Gastroesophageal sphincter (tissue), 4 donors: Measurements from ENCODE around the gene ENPP3. TPM values are rescaled to one million over a fixed set of nuclear protein-coding genes. Genes with fewer than 3 reads are reported as not detected.

Source experiments
- ATAC-seq: fragments of 150-250 bp; one replicate; pipeline ENCODE4 v1.9.1; 2016; ENCODE audit warnings: mild to moderate bottlenecking, moderate library complexity
- H3K27ac ChIP-seq, 4 donors: fragments of 200-600 bp; sonication (generic) in 3 of 4; 1 replicate in 3 of 4; 2 replicates in 1 of 4; pipeline ENCODE4 v1.5.1; 2016 to 2019
- H3K27me3 ChIP-seq: fragments of 200-600 bp; sonication (generic); one replicate; pipeline ENCODE4 v1.5.1; 2019
- H3K36me3 ChIP-seq, 2 donors: fragments of 200-600 bp; sonication (generic); one replicate each; pipeline ENCODE4 v1.5.1; 2019; ENCODE audit warnings: control low read depth in 1 of 2
- H3K4me1 ChIP-seq, 3 donors: fragments of 200-600 bp; sonication (generic); 1 replicate in 2 of 3; 2 replicates in 1 of 3; pipeline ENCODE4 v1.5.1; 2016 to 2019; ENCODE audit warnings: control low read depth in 2 of 3
- H3K4me3 ChIP-seq, 2 donors: fragments of 200-600 bp; sonication (generic); one replicate each; pipeline ENCODE4 v1.5.1; 2019; ENCODE audit warnings: mild to moderate bottlenecking in 1 of 2, moderate library complexity in 1 of 2
- H3K9me3 ChIP-seq, 3 donors: fragments of 200-600 bp; sonication (generic); one replicate each; pipeline ENCODE4 v1.5.1; 2017 to 2019; ENCODE audit warnings: control low read depth in 2 of 3
- EP300 ChIP-seq: sonication (generic); formaldehyde crosslinking; IDR thresholded peaks from one replicate; pipeline ENCODE4 v1.6.1; 2017; ENCODE audit warnings: antibody characterized with exemption, mild to moderate bottlenecking
- POLR2A ChIP-seq, 2 donors: fragments of 450-650 bp; IDR thresholded peaks; one replicate each; pipeline ENCODE4 v1.6.1; 2017; ENCODE audit warnings: antibody characterized with exemption in 2 of 2, mild to moderate bottlenecking in 2 of 2, moderate library complexity in 1 of 2
- POLR2AphosphoS5 ChIP-seq: sonication (generic); formaldehyde crosslinking; IDR thresholded peaks from one replicate; pipeline ENCODE4 v1.6.1; 2017; ENCODE audit warnings: antibody characterized with exemption
- WGBS, 2 donors: methylation state at CpG; one replicate each; pipeline ENCODE4 v1.1.5; 2018; ENCODE audit warnings: low coverage in 1 of 2; 5-methylcytosine and 5-hydroxymethylcytosine counted together
- total RNA-seq, 4 donors: library from RNA; depleted of rRNA; stranded (reverse); fragments of >200 nt; gene quantifications; one replicate each; pipeline ENCODE4 v1.1.0, GENCODE V29; 2016
- TF ChIP-seq, protein P1 (sequence below), 4 experiments: fragments of 200-600 bp in 2 of 4; fragments of 450-650 bp in 2 of 4; sonication (generic) in 1 of 4; IDR thresholded peaks; one replicate each; pipeline ENCODE4 v1.5.1; 2017 to 2019; ENCODE audit warnings: antibody characterized with exemption in 4 of 4, mild to moderate bottlenecking in 2 of 4, moderate library complexity in 2 of 4

ENPP3 gene
- total RNA-seq, 4 donors from 2014 or later = 0.35 to 1.5 (median 0.39) TPM; not detected in 1

DNA sequence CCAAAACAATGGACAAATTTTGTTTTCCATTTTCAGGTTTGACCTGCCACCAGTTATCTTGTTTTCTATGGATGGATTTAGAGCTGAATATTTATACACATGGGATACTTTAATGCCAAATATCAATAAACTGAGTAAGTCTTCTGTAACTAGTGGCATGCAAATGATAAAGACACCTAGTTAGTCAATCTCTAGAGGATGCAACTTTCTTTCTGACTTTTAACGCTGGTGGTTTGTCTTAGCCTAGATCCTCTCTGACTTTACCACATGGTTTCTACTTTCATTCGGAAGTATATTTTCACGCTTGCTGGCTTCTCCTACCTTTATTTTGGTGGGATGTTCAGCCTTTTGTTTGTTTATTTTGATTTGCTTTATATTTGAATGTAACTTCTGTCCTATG, 21.2 kb downstream of the ENPP3 start:
- ATAC-seq = no peak
- H3K36me3 ChIP-seq = no peaks in the 10 kb centered on the region
- no peak for TF ChIP-seq POLR2A (IDR thresholded peaks at IDR 0.05)
- TF ChIP-seq, protein P1, sequence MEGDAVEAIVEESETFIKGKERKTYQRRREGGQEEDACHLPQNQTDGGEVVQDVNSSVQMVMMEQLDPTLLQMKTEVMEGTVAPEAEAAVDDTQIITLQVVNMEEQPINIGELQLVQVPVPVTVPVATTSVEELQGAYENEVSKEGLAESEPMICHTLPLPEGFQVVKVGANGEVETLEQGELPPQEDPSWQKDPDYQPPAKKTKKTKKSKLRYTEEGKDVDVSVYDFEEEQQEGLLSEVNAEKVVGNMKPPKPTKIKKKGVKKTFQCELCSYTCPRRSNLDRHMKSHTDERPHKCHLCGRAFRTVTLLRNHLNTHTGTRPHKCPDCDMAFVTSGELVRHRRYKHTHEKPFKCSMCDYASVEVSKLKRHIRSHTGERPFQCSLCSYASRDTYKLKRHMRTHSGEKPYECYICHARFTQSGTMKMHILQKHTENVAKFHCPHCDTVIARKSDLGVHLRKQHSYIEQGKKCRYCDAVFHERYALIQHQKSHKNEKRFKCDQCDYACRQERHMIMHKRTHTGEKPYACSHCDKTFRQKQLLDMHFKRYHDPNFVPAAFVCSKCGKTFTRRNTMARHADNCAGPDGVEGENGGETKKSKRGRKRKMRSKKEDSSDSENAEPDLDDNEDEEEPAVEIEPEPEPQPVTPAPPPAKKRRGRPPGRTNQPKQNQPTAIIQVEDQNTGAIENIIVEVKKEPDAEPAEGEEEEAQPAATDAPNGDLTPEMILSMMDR (IDR thresholded peaks at IDR 0.05) = no peak
- no peak for TF ChIP-seq EP300
- no peak for TF ChIP-seq POLR2AphosphoS5
- H3K27ac ChIP-seq = no peak overlapping the region
- H3K4me1 ChIP-seq = no peaks in the 10 kb centered on the region
- no peaks in the 10 kb centered on the region for H3K9me3 ChIP-seq
- H3K27me3 ChIP-seq = no peaks in the 10 kb centered on the region
- WGBS, 2 donors = 88 to 96% methylated on average over 3 of the region's 3 CpGs
- no peak overlapping the region for H3K4me3 ChIP-seq

DNA sequence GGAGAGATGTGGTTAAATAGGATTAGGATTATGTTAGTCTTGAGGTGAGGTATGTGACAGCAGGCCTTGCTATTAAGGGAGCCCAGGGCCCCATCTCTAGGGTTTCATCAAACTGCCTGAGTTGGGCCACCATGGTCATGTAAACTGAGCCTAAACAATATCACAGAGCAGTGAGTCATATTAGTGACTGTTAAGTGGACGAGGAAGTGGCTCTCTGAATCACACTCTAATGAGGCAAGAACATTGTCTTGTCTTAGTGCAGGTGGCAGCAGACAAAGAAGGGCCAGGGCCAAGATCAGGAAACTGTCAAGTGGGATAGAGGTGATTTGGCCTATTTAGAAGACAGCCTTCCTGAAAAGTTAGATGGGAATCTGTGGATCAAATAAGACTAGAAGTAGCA, 23.1 kb downstream of the ENPP3 start:
- Histone ChIP-seq H3K27ac (no peak overlapping the region), H3K4me3 (no peak overlapping the region), H3K9me3 (no peaks in the 10 kb centered on the region), H3K4me1 (no peaks in the 10 kb centered on the region), H3K27me3 (no peaks in the 10 kb centered on the region), H3K36me3 (no peaks in the 10 kb centered on the region)
- TF ChIP-seq POLR2AphosphoS5 (no peak), EP300 (no peak), POLR2A (IDR thresholded peaks at IDR 0.05) (no peak)
- TF ChIP-seq, protein P1 (IDR thresholded peaks at IDR 0.05) = no peak
- 44 to 80% methylated on average over 1 of the region's 1 CpG for WGBS, 2 donors
- no peak for ATAC-seq

DNA sequence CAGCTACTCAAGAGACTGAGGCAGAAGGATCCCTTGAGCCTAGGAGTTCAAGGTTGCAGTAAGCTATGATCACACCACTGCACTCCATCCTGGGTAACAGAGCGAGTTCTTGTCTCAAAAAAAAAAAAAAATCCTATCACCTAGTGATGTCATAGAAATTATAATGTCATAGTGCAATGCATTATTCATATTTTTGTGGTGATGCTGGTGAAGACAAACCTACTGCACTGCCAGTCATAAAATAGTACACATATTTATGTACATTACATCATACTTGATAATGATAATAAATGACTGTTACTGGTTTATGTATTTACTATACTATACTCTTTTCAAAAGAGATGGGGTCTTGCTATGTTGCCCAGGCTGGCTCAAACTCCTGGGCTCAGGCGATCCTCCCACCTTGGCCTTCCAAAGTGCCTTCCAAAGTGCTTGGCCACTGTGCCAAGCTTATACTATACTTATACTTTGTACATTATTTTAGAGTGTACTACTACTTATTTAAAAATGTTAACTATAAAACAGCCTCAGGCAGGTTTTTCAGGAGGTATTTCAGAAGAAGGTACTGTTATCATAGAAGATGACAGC, 26.6 kb downstream of the ENPP3 start:
- H3K4me1 ChIP-seq = no peaks in the 10 kb centered on the region
- no peaks in the 10 kb centered on the region for H3K36me3 ChIP-seq
- H3K27ac ChIP-seq = no peak overlapping the region
- H3K27me3 ChIP-seq = no peaks in the 10 kb centered on the region
- no peak overlapping the region for H3K4me3 ChIP-seq
- H3K9me3 ChIP-seq = no peaks in the 10 kb centered on the region
- ATAC-seq = no peak
- 86 to 96% methylated on average over 2 of the region's 2 CpGs for WGBS, 2 donors
- TF ChIP-seq, protein P1 (IDR thresholded peaks at IDR 0.05) = no peak
- TF ChIP-seq POLR2AphosphoS5 (no peak), EP300 (no peak), POLR2A (IDR thresholded peaks at IDR 0.05) (no peak)

DNA sequence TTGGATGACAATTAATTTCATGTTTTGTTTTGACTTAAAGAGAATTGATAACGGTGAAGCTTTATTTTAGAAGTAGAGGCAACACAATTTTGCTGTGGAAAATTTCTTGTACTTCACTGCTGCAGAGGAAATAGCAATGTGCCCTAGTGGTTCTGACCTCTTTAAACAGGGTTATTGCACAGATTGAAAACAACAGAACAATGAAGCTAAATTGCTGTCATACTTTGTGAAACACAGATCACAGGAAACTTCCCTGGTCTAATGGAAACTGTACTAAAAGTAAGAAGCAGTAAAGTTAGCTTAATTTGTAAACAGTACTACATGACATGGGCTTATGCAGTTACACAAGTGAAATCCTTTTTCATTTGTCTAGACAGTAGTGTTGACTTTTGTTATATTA, 32.8 kb downstream of the ENPP3 start:
- 6 to 13% methylated on average over 1 of the region's 1 CpG for WGBS, 2 donors
- H3K9me3 ChIP-seq = no peaks in the 10 kb centered on the region
- no peaks in the 10 kb centered on the region for H3K36me3 ChIP-seq
- no peaks in the 10 kb centered on the region for H3K4me1 ChIP-seq
- H3K27me3 ChIP-seq = no peaks in the 10 kb centered on the region
- H3K27ac ChIP-seq = no peak overlapping the region
- no peak for ATAC-seq
- TF ChIP-seq, protein P1 (IDR thresholded peaks at IDR 0.05) = no peak
- no peak overlapping the region for H3K4me3 ChIP-seq

DNA sequence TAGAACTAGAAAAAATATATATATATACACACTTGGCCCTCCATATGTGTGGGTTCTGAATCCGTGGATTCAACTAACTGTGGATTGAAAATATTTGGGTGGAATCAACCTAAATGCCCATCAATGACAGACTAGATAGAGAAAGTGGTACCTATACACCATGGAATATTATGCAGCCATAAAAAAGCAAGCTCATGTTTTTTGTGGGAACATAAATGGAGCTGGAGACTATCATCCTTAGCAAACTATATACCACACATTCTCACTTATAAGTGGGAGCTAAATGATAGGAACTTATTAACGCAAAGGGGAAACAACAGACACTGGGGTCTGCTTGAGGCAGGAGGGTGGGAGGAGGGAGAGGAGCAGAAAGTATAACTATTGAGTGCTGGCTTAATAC, 36.1 kb downstream of the ENPP3 start:
- H3K27ac ChIP-seq = no peak overlapping the region
- no peak for TF ChIP-seq POLR2A (IDR thresholded peaks at IDR 0.05)
- TF ChIP-seq POLR2AphosphoS5 = no peak
- no peak for TF ChIP-seq EP300
- TF ChIP-seq, protein P1 (IDR thresholded peaks at IDR 0.05) = no peak
- no peaks in the 10 kb centered on the region for H3K9me3 ChIP-seq
- no peak for ATAC-seq
- H3K4me1 ChIP-seq = no peaks in the 10 kb centered on the region
- no peaks in the 10 kb centered on the region for H3K36me3 ChIP-seq
- 77 to 100% methylated on average over 2 of the region's 2 CpGs for WGBS, 2 donors
- H3K27me3 ChIP-seq = no peaks in the 10 kb centered on the region
- no peak overlapping the region for H3K4me3 ChIP-seq
